Measurements from ENCODE around the gene PHTF1.
A peak's percentile ranks its signal among the peaks of the same experiment; 100 is the strongest.

Gene PHTF1

GRCh38 chr1:113759333-113760101 lies at the start of gene PHTF1:
Gene PHTF1 (minus strand): TSS chr1:113759486. CDS start chr1:113758703, 783 bp downstream.
- TF ChIP-seq CTCF (conservative IDR thresholded peaks at IDR 0.05; ENCODE audit: low read length): no peak
- H3K4me3 ChIP-seq (ENCODE audit: low read length): peak within 1 kb of the TSS; percentile 84
- peak; percentile 78 for DNase-seq (ENCODE audit: low read depth)

DNA sequence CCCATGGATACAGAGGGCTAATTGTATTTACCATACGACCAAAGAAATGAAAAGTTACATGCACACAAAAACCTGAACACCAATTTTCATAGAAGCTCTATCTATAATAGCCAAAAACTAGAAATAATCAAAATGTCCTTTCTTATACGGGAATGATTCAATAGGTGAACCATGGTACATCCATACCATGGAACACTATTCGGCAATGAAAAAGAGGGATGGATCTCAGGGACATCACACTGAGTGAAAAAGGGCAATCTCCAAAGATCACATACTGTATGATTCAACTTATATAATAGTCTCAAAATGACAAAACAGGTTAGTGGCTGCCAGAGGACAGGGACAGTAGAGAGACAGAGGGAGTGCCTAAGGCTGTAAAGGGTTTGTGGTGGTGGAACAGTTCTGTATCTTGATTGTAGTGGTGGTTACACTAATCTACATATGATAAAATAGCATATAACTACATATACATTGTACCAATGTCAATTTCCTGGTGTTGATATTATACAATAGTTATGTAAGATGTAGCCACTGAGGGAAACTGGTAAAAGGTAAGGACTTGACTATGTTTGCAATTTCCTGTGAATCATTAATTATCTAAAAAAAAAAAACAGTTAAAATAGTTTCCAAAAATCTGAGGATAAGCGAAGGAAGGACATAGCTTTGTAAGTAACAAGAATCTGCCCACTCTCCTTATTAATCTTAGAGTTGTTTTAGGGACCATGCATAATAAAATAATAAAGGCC lies 49.3 kb upstream of the PHTF1 start:
- DNase-seq (ENCODE audit: low read depth): peak; percentile 7
- TF ChIP-seq CTCF (conservative IDR thresholded peaks at IDR 0.05; ENCODE audit: low read length): no peak
- no peak overlapping the region for H3K4me3 ChIP-seq (ENCODE audit: low read length)

GRCh38 chr1:113805639-113806038 lies 46.4 kb upstream of the PHTF1 start:
- no peak for TF ChIP-seq CTCF (conservative IDR thresholded peaks at IDR 0.05; ENCODE audit: low read length)
- no peak overlapping the region for H3K4me3 ChIP-seq (ENCODE audit: low read length)
- DNase-seq (ENCODE audit: low read depth): no peak

GRCh38 chr1:113805256-113805531 lies 45.9 kb upstream of the PHTF1 start:
- TF ChIP-seq CTCF (conservative IDR thresholded peaks at IDR 0.05; ENCODE audit: low read length): no peak
- no peak for DNase-seq (ENCODE audit: low read depth)
- no peak overlapping the region for H3K4me3 ChIP-seq (ENCODE audit: low read length)

GRCh38 chr1:113804421-113805255 lies 45.4 kb upstream of the PHTF1 start:
- H3K4me3 ChIP-seq (ENCODE audit: low read length): no peak overlapping the region
- TF ChIP-seq CTCF (conservative IDR thresholded peaks at IDR 0.05; ENCODE audit: low read length): no peak
- DNase-seq (ENCODE audit: low read depth): peak; percentile 38

DNA sequence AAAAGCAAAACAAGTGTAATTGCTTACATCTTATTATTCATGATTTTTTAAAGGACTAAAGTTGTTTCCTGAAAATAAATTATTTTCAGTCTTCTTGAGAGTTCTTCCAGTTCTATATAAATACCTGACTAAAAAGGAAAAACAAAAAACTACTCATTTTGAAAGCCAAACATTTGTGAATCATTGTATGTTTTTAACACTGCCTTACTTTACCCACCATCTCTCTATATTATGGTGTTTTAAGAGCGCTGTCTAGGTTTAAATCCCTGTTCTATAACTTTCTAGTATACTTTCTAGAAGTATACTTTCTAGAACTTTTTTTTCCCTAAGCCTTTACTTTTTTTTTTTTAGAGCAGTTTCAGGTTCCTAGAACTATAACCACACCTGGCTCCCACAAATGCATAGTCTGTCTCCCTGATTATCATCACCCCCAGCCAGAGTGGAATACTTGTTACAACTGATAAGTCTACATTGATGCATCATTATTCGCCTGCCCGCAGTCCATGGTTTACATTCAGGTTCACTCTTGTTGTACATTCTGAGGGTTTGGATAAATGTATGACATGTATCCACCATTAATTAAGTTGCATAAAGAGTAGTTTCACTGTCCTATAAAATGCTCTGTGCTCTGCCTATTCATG lies 43.2 kb upstream of the PHTF1 start:
- DNase-seq (ENCODE audit: low read depth): no peak
- H3K4me3 ChIP-seq (ENCODE audit: low read length): no peak overlapping the region
- TF ChIP-seq CTCF (conservative IDR thresholded peaks at IDR 0.05; ENCODE audit: low read length): no peak
